NCI-H446 (cell line): Measurements from ENCODE around the gene LEPROT.
A peak's percentile ranks its signal among the peaks of the same experiment; 100 is the strongest.

ENCODE experiments used
- DNase-seq, 2 experiments: peaks; one replicate each; lab custom pipeline; 2025; lab: John Stamatoyannopoulos, UW

Gene LEPROT

GRCh38 chr1:65412256-65412983 lies 8.0 kb upstream of the LEPROT start:
- DNase-seq = no peak

GRCh38 chr1:65412984-65413375 lies 7.5 kb upstream of the LEPROT start:
- DNase-seq = no peak

- no peak for DNase-seq
These were observed 5.9 kb upstream of the LEPROT start for GRCh38 chr1:65414538-65414937.

- DNase-seq = no peak
These were observed 3.7 kb upstream of the LEPROT start for GRCh38 chr1:65416767-65417166.

- no peak for DNase-seq
These were observed 2.7 kb upstream of the LEPROT start for GRCh38 chr1:65417729-65418128.

GRCh38 chr1:65418522-65419185 lies 1.8 kb upstream of the LEPROT start:
- no peak for DNase-seq

GRCh38 chr1:65419681-65420589 lies 533 bp upstream of the LEPROT start:
- DNase-seq = peak; percentile 96 to 100

GRCh38 chr1:65421351-65422025 lies 1.0 kb downstream of the LEPROT start:
- no peak for DNase-seq

- no peak for DNase-seq
These were observed 2.1 kb downstream of the LEPROT start for GRCh38 chr1:65422241-65423203.

GRCh38 chr1:65423884-65424572 lies 3.6 kb downstream of the LEPROT start:
- DNase-seq = peak in 1 of 2 experiments; percentile 16

- DNase-seq = no peak
These were observed 4.1 kb downstream of the LEPROT start for GRCh38 chr1:65424573-65424889.

GRCh38 chr1:65425006-65425405 lies 4.5 kb downstream of the LEPROT start:
- no peak for DNase-seq

GRCh38 chr1:65425697-65426096 lies 5.2 kb downstream of the LEPROT start:
- DNase-seq = no peak

- no peak for DNase-seq
These were observed 8.6 kb downstream of the LEPROT start for GRCh38 chr1:65429078-65429477.

GRCh38 chr1:65429806-65430205 lies 9.3 kb downstream of the LEPROT start:
- DNase-seq = no peak

- peak; percentile 47 to 67 for DNase-seq
These were observed 10.7 kb downstream of the LEPROT start for GRCh38 chr1:65431111-65431705.

GRCh38 chr1:65432918-65433317 lies 12.4 kb downstream of the LEPROT start:
- DNase-seq = no peak

- DNase-seq = no peak
These were observed 13.8 kb downstream of the LEPROT start for GRCh38 chr1:65434255-65434654.

- DNase-seq = no peak
These were observed 14.3 kb downstream of the LEPROT start for GRCh38 chr1:65434760-65435159.

- no peak for DNase-seq
These were observed 15.5 kb downstream of the LEPROT start for GRCh38 chr1:65435987-65436386.
